Hindlimb muscle (tissue), 1 donor: ENCODE measurements around the gene DLK1. TPM values are rescaled to one million over a fixed set of nuclear protein-coding genes. Genes with fewer than 3 reads are reported as not detected.
A peak's percentile ranks its signal among the peaks of the same experiment; 100 is the strongest.

Experiments used
- DNase-seq: peaks from one replicate; pipeline ENCODE4 v3.0.0-alpha.2; 2013
- polyA plus RNA-seq: library from polyadenylated mRNA; unstranded; fragments of 120-200 nt; gene quantifications from one replicate; pipeline ENCODE4 v1.2.1, GENCODE V29; 2013; ENCODE audit not compliant: insufficient read length

Gene DLK1
- polyA plus RNA-seq, 1 donor: 2,891 TPM

DNA sequence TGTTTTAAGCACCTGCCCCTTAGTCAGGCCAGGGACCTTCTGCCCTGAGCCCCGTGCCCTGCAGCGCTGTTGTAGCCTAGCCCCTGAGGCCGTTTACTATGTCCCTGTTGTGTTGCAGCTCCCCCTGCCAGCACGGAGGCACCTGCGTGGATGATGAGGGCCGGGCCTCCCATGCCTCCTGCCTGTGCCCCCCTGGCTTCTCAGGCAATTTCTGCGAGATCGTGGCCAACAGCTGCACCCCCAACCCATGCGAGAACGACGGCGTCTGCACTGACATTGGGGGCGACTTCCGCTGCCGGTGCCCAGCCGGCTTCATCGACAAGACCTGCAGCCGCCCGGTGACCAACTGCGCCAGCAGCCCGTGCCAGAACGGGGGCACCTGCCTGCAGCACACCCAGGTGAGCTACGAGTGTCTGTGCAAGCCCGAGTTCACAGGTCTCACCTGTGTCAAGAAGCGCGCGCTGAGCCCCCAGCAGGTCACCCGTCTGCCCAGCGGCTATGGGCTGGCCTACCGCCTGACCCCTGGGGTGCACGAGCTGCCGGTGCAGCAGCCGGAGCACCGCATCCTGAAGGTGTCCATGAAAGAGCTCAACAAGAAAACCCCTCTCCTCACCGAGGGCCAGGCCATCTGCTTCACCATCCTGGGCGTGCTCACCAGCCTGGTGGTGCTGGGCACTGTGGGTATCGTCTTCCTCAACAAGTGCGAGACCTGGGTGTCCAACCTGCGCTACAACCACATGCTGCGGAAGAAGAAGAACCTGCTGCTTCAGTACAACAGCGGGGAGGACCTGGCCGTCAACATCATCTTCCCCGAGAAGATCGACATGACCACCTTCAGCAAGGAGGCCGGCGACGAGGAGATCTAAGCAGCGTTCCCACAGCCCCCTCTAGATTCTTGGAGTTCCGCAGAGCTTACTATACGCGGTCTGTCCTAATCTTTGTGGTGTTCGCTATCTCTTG lies 7.6 kb downstream of the DLK1 start:
- no peak for DNase-seq

DNA sequence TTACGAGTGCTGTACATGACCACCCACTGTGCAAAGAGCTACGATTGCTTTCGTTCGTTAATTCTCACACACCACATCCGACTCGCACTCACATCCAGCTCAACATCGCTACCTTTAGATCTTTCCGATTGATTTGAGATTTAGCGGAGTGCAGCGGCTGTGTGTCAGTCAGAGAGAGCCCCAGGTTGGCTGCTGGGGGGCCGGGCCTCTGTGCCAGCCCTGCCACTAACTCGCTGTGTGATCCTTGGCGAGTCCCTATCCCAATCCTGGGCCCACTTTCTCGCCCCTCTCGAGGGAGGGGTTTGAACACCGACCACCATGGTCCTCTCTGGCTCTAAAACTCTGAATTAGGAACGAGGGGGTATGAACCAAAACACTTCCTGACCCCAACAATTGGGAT lies 8.6 kb downstream of the DLK1 start:
- DNase-seq: no peak

DNA sequence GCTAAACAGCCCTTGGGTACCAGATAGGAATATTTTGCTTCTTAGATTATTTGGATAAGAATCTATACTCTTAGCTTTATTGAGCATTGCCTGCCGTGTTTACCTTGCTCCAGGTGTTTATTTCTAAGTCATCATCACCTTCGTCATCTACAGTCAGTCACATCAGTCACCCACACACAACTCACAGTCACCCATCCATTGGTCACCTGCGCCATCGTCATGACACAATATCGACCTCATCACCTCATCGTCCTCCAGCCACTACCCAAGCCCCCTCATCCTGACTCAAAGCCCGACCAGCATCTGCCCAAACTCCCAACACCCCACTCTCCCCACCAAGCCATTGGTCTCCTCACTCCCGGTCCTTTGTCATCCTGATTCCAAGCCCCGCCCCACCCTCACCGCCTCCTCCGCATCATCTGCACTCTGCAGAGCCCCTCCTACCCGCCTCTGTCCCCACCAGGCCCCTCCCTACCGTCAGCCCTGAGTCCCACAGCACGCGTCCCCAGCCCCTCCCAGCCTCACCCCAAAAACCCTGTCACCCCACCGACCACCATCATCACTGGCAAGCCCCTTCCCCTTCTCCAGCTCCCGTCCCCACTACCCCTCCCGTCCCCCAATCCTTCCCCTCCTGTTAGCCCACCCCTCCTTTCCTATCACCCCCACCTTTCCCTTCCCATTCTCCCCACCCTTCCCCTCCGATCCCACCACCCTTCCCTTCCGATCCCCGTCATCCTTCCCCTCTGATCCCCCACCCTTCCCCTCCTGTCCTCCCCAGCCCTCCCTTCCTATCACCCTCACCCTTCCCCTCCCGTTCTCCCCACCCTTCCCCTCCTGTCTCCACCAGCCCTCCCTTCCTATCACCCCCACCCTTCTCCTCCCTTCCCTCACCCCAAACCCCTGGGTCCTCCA lies 9.8 kb downstream of the DLK1 start:
- peak; percentile 50 for DNase-seq

DNA sequence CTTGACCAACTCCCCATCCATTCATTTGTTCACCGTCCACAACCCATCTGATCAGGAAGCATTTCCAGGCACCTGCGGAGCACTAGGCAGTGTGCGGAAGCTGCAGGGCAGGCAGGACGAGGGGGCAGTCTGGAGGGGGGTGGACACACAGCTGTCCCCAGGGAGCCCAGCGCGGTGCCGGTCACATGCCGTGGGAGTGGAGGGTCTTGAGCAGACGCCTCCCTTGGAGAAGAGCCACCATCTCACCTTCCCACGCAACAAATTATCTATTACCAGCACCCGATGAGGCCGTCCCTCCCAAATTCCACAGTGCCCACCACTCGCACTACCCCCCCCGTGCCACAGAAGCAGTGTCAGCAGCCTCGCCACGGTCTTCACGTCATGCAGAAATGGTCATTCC lies 10.8 kb downstream of the DLK1 start:
- DNase-seq: no peak

DNA sequence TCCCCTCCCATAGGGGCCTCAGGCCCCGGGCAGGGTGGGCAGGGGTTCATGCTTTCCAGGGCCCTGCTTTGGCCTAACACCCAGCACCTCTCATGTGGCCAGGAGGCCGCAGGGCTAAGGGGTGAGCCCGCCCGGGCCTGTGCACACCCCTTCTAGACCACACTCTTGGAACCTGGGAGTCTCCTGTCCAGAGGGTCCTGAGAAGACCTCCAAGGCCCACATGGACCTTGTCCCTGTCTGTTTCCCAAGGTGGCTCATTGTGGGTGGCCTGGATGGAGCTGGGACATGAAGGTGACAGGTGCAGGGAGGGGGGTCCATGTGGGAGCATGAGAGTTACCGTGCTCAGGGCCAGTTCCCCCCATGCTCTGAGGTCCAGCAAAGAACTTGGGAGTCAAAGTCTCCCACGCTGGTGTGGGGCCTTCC lies 11.6 kb downstream of the DLK1 start:
- no peak for DNase-seq

DNA sequence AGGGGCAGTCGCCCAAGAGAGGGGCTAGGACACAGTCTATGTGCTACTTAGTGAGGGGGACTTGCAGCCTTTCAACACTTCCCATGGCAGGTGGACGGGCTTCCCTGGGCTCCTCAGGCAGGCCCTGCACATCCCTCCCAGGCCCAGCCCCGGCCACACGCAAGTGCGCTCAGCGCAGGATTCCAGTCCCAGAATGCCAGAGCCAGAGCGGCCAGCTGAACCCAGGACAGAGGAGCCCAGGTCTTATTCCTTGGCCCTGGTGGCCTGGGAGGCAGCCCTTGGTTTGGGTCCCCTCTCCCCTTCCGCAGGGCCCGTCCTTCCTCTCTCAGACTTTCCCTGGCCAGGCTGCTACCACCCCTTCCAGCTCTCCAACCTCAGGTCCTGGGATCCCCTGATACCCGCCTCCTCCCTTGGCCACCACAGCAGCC lies 12.0 kb downstream of the DLK1 start:
- DNase-seq: no peak

DNA sequence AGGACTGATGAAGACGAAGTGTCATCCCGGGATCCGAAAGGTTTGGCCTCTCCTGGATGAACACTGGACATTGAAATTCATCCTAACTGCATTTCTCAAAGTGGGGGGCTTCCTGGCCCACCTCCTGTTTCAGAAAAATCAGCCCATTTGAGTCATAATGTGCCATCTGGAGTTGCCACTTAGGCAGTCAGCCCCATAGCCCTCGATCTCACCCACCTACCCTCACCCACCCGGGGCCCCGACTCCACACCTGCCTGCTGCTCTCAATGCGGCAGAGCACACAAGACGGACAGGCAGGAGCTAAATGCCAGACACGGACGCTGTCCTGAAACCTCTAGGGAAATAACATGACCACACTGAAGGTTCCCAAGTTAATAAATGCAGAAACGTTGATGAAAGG lies 12.6 kb downstream of the DLK1 start:
- no peak for DNase-seq

DNA sequence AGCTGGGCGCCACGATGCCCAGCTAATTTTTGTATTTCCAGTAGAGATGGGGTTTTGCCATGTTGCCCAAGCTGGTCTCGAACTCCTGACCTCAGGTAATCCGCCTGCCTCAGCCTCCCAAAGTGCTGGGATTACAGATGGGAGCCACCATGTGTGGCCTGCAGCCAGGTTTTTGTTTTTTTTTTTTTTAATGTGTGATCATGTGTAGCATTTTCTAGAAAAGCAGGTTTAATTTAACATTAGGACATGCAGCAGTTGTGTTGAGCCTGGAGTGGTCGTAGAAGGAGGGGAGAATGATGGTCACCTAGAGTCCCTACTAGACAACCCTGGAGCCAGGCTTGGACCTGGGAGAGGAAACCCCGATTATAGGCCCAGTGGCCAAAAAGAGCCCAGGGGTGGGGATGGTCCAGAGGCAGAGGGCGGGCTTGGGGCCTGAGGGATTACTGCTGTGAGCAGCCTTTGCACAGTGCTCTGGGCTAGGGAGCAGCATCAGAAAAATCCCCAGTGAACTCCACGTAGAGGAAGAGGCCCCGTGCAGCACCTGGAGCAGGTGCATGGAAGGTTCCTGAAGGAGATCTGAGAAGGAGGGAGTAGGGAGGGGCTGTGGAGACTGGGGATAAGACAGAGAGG lies 13.6 kb downstream of the DLK1 start:
- no peak for DNase-seq

DNA sequence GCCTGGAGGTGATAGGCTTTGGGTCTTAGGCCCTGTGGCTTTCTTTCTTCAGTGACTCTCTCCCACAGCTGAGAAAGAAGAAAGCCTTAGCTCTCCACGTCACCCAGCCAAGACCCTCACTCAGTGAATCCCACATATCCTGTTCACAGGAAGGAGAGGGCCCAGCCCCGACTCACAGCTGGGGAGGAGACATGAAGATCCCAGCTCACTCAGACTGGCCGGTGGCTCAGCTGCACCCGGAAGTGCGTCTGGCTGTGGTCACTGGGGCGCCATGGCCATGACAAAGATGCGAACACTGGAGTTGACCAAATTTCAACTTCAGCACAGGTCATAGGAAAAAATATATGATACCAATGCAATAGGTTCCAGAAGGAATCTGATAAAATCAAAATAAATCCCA lies 14.2 kb downstream of the DLK1 start:
- DNase-seq: no peak

DNA sequence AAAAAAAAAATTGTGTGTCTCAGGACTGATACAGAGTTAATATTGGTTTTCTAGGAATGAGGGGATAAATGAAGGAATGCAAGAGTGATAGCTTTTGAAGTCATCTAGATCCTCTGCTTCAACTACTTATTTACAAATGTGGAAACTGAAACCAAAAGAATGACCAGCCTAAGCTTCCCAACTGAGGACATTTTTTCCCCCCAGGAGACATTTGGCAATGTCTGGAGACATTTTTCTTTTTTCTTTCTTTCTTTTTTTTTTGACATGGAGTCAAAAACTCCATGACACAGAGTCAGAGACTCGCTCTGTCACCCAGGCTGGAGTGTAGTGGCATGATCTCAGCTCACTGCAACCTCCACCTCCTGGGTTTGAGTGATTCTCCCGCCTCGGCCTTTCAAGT lies 15.3 kb downstream of the DLK1 start:
- no peak for DNase-seq

DNA sequence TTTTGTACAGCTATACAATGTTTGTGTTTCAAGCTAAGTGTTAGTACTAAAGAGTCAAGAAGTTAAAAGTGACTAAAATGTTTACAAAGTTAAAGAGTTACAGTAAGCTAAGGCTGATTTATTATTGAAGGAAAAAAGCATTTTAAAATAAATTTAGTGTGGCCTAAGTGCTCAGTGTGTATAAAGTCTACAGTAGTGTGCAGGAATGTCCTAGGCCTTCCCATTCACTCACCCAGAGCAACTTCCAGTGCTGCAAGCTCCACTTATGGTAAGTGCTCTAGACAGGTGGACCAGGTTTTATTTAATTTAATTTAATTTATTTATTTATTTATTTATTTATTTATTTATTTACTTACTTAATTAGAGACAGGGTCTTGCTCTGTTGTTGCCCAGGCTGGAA lies 19.6 kb downstream of the DLK1 start:
- DNase-seq: no peak

DNA sequence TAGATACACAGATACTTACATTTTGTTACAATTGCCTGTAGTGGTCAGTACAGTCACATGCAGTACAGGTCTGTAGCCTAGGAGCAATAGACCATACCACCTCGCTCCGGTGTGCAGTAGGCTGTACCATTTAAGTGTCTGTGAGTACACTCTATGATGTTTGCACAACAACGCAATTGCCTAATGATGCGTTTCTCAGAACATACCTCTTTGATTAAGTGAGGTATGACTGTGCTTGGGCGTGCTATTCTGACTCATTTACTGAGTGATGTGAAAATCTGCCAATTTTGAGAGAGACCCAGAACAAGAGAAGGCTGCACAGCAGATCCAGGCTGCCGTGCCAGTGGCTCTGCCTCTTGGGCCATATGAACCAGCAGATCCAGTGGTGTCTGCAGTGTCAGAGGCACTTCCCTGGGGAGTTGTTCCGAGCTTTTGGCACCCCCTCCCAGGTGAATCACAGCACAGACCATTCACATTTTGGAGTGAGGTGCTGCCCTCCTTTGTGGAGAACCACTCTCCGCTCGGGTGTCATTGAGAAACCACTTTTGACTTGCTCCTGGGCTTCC lies 20.4 kb downstream of the DLK1 start:
- DNase-seq: no peak

DNA sequence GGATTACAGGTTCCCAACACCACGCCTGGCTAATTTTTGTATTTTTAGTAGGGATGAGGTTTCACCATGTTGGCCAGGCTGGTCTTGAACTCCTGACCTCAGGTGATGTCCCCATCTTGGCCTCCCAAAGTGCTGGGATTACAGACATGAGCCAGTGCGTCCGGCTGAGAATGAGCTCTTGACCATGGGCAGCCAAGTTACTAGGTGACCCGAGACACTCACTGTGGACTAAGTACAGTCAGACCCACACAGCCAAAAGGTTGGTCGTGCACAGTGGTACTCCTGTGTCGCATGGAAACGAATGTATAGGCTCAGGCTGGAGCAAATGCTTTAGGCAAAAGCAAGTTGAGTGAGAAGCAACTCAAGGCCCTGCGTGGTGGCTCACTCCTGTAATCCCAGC lies 21.0 kb downstream of the DLK1 start:
- DNase-seq: no peak

DNA sequence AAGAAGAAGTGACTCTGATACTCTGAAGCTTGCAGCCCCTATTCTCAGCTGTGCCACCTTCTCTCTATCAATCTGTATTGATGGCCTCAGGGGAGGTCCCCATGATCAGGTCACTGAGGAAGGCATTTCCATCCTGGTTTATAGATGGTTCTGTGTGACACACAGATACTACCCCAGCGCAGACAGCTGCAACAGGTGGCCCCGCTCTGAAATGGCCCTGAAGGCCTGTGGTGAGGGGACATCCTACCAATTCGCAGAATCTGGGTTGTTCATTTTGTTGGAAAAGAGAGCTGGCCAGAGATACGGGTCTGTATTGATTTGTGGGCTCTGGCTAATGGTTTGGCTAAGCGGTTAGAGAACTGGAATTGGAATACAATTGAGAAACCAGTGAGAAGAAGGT lies 21.7 kb downstream of the DLK1 start:
- DNase-seq: no peak

DNA sequence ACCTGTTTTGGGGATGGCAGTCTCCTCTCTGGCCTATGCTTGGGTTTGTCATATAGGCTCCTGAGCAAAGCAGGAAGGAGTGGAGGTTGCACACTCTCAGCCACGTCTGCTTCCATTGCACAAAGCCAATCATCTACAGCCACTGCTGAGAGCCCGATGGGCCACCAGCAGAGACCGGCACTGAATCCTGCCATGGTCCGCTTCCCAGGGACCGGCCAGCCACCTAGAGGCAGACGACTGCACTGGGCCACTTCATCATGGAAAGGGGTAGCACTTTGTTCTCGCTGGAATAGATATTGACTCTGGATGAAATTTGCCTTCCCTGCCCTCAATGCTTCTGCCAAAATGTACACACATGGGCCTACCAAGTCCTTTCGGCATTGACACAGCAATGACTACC lies 22.3 kb downstream of the DLK1 start:
- DNase-seq: no peak

DNA sequence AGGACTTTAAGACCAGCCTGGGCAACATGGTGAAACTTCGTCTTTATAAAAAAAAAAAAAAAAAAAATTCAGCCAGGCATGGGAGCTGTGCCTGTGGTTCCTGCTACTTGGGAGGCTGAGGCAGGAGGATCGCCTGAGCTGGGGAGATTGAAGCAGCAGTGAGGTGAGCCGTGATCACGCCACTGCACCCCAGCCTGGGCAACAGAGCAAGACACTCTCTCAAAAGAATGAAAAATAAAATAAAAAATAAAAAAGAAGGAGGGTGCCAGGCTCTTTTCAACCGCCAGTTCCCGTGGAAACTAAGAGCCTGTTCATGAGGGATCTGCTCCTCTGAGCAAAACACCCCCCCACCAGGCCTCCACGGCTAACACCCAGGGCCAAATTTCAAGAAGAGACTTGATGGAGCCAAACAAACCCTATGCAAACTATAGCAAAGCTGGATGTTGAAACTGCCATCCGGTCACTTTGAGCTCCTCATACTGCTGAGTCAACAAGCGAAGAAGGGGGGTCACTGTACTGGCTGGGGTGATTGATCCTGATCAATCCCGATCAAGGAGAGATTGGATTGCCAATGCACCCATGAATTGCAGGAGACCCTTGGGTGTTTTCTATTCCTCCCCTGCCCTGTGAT lies 23.4 kb downstream of the DLK1 start:
- DNase-seq: no peak

DNA sequence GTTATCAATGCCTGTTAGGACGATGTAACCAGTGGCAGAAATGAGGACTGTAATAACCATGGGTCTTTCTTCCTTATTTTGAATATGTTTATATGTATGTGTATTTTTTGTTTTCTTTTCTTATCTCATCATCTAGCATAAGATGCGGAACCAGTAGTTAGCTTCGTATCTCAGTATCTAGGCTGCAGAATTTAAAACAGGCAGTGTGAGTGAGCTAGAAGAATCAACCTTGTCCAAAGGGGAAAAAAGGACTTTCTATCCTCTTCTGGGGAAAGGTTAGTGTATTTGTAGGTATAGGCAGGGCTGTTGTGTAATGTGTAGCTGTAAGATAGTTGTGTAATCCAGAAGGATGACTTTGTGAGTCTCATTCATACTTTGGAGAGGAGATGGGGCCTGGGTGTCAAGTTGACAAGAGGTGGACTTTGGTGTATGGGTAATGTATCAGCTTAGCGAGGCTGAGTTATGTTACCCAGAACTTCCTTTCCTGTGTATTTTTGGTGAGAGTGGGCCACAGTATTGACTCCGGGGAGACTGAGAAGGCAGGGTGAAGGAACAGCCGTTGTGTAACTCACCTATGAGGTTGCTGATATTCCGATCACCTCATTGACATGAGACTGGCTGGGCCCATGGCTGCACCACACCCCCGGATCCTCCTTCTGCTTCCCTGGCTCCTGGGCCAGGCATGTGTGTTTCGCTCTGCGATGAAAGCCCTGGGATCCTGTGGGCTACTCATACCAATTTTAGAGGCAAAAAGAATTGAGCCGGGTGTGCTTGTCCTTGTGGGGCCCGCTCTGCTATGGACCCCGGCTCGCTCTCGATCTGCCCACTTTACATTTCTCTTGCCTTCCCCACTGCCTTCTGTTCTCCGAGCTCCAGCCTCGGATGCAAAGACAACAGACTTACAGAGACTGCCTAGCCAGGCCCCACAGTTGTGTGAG lies 24.3 kb downstream of the DLK1 start:
- DNase-seq: no peak

DNA sequence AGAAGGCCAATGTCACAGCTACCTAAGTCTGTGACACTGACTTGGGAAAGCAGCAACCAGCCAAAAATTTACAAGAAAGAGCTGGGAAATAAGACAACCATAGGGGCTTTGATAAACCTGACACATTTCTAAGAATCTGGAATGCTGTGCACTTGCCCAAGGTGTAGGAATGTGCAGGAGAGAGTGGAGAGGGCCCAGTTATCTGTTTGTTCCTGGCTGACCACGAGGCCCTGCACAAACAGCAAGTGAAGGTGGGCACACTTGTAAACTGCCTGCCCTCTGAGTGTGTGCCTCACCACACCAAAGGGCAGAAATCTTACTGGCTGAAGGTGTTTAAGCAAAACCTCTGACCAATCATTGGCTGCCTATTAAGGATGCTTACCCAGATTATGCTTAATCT lies 27.3 kb downstream of the DLK1 start:
- DNase-seq: no peak

DNA sequence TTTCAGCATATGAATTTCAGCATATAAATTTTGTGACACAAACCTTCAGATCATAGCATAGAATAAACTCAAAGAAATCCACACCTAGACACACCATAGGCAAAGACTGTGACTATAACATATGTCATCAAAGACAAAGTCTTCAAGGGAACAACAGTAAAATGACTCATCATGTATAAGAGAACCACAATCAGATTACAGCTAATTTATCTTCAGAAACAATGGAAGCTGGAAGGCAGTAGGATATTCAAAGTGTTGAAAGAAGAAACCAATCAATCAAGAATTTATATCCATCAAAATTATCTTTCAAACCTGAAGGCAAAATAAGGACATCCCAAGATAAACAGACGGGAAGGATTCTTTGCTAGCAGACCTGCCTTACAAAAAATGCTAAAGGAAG lies 29.0 kb downstream of the DLK1 start:
- no peak for DNase-seq

DNA sequence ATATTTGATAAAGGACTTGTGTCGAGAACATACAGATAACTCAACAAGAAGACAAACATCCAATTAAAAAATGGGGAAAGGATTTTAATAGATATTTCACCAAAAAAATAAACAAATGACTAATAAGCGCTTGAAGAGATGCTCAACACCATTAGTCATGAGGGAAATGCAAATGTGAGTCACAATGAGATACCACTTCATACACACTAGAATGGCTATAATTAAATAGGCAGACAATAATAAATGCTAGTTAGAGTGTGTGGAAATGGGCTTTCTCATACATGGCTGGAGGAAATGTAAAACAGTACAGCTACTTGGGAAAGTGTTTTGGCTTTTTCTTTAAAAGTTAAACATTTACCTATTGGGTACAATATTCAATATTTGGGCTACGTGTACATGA lies 34.8 kb downstream of the DLK1 start:
- no peak for DNase-seq

DNA sequence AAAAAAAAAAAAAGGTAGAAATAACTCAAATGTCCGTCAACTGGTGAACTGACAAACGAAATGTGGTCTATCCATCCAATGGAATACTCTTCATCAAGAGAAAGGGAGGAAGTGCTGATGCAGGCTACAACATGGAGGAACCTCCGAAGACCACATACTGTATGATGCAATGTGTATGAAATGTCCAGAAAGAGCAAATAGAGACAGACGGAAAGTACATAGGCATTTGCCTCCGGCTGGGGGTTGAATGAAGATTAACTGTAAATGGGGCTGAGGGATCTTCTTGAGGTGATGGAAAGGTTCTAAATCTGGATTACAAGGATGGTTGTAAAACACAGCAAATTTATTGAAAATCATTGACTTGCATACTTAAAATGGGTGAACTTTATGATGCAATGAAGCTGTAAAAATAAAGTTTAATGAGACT lies 35.4 kb downstream of the DLK1 start:
- no peak for DNase-seq
